GM18858 (cell line): Measurements from ENCODE around the gene FOLR2.
A peak's percentile ranks its signal among the peaks of the same experiment; 100 is the strongest.
"Not testable (repeated sequence)": the region's sequence is repeated elsewhere in the genome, so short reads cannot be mapped to it uniquely, and the experiment has no call there.

Source experiments
- ATAC-seq: cut with Tn5 transposase; IDR thresholded peaks from one replicate; pipeline ENCODE4 v1.9.1; 2021; ENCODE audit not compliant: unreplicated experiment

Gene FOLR2

DNA sequence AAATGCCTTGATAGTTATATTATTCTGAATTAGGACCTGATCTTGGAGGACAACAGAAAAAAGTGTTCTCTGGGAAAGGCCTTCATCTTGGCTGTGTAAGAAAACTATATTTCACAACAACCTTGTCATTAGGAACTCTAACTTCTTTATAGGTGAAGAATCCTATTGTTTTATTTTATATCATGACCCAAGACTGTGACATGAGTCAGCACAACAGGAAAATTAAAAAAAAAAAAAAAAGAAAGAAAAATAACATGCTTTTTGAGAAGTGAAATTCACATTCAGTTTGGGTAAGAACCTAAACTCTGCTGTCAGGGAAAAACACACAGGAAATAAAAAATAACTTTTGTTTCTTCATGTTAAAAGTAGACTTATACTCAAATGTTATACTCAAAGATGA, 11.7 kb upstream of the FOLR2 start:
- ATAC-seq: no peak

DNA sequence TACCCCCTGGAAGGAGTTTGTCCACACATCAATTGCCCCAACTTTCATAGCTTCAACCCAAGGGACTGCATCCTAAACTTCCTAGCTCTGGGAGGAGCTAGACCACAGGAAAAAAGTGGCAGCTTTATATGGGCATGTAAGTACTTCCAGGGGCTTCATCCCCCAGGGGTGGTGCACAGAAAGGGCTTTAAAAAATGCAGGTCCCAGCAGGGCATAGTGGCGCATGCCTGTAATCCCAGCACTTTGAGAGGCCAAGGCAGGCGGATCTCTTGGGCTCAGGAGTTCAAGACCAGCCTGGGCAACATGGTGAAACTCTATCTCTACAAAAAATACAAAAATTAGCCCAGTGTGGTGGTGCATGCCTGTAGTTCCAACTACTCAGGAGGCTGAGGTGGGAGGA, 9.8 kb upstream of the FOLR2 start:
- ATAC-seq: not testable (repeated sequence)

DNA sequence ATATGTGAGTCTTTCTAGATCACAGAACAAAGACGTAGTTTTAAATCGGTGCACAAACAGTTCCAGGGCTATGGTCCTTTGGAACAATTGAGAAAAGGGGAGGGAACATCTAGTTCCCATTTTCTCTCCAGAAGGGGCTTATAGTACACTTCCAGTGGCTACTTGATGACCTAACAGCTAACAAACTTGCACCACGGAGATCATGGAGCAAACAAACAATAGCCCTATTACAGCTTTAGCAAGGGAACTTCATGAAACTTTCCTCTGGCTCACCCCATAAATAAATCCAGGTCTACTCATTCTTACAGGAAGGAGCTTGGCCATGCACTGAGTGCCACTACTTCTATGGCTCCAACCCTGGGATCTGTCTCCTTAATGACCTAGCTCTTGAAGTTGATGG, 8.3 kb upstream of the FOLR2 start:
- ATAC-seq: no peak

DNA sequence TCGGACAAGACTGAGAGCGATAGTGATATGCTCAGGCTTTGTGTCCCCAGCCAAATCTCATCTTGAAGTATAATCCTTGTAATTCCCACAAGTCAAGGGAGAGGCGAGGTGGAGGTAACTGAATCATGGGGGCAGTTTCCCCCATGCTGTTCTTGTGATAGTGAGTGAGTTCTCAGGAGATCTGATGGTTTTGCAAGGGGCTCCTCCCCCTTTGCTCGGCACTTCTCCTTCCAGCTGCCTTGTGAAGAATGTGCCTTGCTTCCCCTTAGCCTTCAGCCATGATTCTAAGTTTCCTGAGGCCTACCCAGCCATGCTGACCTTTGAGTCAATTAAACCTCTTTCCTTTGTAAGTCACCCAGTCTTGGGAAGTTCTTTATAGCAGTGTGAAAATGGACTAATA, 7.5 kb upstream of the FOLR2 start:
- ATAC-seq: no peak

DNA sequence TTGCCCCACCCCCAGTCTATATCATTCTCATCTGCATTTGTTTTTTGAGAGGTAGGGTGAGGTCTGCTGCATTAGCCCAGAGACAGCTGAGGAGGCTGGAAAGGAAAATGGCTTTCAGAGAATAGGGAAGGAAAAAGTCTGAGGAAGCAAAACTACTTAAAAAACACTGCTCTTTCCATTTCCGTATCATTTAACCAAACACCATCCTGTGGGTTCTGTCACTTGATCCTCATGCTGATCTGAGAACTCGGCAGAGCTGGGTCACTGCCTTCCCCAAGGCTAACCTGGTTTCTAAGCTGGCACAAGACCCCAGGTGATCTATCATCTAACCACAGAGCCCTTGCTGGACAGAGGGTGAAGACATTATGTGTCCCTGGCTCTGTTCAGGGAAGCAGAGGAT, 1.2 kb downstream of the FOLR2 start:
- no peak for ATAC-seq

DNA sequence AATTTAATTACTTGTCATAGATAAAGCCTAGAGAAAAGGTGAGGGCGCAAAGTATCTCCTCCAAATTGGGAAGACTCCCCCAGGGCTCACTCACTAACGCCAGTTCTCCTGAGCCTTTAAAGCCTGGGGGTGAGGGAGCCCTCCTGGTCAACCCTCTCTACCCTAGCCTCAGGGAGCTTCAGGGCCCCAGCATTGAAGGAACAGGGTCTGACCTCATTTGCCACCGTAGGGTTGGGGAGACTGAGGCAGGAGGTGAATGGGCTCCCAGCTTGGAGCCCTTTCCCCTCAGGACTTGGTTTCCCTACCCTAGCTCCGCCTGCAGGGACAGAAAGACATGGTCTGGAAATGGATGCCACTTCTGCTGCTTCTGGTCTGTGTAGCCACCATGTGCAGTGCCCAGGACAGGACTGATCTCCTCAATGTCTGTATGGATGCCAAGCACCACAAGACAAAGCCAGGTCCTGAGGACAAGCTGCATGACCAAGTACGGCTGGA, 1.7 kb downstream of the FOLR2 start:
- no peak for ATAC-seq

DNA sequence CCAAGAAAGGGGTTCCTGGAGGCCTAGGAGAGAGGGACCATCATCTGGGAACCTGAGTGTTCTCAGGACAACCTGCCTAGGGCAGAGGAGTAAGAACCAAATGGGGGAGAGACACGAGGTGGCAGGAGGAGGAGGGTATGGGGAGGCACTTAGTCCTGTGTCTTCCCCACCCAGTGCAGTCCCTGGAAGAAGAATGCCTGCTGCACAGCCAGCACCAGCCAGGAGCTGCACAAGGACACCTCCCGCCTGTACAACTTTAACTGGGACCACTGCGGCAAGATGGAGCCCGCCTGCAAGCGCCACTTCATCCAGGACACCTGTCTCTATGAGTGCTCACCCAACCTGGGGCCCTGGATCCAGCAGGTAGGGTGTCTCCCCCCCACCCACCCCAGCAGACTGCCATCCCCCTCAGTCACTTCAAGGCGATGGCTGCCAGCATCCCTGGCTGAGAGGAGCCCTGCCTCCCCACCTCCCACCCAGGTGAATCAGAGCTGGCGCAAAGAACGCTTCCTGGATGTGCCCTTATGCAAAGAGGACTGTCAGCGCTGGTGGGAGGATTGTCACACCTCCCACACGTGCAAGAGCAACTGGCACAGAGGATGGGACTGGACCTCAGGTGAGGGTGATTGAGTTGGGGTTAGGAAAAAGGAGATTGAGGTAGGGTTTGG, 4.2 kb downstream of the FOLR2 start:
- no peak for ATAC-seq

DNA sequence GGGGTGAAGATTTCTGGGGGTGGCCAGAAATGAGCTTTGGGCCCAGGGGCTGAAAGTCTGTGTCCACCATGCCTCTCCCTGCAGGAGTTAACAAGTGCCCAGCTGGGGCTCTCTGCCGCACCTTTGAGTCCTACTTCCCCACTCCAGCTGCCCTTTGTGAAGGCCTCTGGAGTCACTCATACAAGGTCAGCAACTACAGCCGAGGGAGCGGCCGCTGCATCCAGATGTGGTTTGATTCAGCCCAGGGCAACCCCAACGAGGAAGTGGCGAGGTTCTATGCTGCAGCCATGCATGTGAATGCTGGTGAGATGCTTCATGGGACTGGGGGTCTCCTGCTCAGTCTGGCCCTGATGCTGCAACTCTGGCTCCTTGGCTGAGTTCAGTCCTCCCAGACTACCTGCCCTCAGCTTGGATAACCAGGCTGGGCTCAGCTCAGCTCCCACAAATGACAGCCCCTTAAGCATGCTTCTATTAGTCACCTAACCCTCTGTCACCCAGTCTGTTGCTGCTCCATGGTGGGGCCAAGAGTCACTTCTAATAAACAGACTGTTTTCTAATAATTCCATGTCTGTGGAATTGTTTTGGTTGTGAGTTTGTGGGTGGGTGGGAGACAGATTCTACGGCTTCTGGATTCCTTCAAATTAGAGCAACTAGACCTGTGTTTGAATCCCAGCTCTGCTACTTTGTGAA, 4.9 kb downstream of the FOLR2 start:
- no peak for ATAC-seq

DNA sequence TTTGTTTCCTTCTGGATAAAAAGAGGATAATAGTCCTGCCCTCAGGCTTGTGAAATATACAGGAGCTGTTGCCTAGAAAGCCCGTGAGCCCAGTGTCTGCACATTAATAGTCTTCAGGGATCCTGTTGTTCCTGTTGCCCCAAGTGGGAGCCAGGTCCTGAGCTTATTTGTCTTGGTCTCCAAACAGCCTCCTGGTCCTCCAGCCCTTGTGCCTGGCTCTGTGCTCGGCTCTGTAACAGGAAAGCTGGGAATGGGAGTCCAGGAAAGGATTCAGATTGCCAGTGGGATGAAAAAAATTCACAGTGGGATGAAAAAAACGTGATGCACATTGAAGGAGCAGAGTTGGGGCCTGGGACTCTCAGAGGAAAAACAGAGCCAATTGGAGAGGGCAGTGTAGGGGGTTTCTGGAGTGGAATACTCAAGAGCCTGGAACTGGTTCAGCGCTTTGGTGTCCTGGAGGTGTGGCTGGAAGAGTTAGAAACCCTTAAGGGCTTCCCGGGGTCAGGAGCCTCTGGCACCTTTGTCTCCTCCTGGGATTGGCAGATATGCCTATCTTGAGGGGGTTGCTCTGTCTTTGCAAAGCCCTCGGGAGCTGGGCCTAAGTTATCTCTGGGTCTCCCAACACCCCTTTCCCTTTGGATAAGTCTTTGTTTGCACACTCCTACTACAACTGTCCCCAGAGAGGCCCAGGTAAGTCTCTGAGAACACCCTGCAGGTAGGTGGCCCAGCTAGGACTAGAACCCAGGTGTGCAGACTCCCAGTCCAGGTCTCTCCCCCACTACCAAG, 5.7 kb downstream of the FOLR2 start:
- ATAC-seq: no peak

DNA sequence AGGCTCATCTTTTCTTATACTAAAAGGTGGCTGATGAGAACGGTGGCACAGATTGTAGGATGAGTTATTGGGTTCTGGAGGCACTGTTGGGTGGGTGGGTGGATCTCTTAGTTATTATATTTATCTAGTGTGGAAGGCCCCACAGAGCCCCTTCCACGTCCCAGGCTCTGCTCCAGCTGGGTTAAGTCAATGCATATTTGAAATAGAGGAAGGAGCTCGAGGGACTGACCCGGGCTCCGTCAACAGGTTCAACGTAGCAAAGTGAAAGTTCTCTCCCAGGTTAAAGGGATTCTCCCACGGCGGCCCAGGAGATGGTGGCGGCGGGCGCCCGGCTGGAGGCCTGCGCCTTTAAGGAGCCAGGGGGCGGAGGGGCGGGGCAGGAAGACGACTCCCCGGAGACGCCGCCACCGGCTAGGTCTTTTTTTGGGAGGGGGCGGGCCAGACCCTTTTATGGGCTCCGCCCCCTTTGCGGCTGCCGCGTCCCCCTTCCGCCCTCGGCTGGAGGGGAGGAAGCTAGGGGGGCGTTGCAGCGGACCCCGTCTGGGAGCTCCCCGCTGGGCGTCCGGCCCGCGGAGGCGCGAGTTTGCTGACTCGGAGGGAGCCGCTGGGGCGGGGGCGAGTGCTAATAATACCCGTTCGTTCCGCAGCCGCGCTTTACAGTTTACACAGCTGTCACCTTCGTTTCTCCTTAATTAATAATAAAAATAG, 6.5 kb downstream of the FOLR2 start:
- peak; percentile 62 for ATAC-seq

DNA sequence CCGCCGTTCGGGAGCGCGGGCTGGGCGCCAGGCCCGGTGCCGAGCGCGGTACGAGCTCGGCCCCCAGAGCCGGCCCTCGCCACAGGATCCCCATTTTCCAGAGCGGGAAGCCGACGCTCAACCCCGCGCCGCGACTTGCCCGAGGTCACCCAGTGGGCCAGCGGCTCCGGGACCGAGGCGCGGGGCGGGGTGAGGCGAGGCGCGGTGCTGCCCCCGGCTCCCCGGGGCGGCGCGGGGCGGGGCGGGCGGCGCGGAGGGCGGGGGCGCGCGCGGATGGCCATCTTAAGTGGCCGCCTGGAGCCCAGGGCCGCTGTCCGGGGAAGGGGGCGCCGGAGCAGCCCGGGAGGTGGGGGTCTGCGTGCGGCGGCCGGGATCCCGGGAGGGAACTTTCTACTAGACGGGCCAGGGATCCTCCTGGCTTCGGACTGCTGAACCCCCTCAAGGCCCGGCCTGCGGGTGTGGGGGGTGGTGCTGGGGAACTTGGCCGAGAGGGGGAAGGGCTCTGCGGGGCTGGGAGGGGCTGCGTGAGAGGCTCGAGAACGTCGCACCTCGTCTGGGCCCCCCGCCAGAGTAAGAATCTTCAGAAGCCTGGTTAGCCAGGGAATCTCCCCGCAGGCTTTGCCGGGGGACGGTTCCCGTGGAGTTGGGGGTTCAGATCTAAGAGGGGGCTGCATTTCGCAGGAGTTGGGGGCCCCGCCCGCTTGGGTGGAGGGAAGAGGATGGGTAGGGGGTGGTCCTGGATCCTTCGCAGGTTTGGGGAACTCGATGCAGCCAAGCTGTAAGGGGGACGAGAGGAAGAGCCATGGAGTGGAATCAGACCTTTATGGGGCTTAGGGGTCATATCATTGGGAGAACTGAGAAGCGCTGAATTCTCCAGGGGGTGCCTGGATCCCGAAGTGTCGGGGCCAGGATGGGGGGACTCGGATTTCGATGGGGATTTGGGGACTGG, 7.3 kb downstream of the FOLR2 start:
- peak; percentile 20 for ATAC-seq

DNA sequence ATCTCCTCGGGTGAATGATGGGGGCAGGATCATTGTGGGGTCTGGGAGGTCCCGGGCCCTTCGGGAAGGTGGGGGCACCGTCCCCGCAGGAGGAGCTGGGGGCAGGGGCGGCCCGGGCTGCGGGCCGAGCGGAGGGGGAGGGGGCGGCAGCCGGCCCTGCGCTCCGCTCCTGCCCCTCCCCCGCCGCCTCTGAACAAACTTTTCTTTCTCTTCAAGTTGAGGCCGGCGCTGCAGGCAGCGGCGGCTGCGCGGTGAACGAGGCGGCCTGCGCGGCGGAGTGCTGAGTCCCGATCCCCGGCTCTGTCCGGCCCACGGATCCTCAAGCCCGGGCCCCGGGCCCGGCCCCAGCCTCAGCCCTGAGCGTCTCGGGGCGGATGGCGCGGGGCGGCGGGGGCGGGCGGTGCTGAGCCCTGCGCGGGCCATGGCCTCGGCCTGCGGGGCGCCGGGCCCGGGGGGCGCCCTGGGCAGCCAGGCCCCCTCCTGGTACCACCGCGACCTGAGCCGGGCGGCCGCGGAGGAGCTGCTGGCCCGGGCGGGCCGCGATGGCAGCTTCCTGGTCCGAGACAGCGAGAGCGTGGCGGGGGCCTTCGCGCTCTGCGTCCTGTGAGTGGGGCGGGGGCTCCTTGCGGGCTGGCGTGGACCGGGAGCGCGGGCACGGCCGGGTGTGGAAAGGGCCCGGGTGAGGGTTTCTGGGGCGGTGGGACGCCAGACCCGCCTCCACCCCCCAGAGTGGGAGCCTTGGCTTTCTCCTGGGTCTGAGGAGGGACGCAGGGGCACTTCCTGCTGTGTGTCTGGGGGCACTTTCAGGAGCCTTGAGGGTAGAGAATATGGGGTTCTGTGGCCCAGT, 8.2 kb downstream of the FOLR2 start, which contains the start of gene INPPL1:
Gene INPPL1 (plus strand): TSS at position 204 of the 847 bp plus-strand sequence. CDS start 218 bp downstream, at position 422.
- no peak for ATAC-seq

DNA sequence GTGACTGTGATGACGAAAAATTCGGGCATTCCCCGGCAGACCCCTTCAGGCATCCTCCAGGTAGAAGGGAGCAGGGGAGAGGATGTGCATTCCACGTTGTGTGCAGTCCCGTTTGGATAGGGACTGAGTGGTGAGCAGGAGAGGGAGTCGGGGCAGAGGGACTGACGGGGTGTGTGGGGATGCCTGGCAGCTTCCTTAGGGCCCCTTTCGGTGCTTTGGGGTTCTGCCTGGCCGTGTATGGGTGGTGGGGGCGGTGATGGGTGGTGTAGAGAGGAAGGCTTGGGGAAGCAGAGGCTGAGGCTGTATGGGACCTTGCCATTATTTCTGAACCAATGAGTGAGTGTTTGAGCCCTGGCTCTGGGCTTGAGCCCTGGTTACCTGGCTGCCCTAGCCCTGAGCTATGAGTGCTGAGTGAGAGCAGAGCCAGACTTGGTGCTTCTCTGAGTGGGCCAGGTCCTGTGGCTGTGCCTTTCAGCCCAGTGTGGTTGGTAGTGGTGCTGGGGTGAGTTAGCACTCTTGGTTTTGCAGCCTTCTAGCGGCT, 8.9 kb downstream of the FOLR2 start:
- no peak for ATAC-seq

DNA sequence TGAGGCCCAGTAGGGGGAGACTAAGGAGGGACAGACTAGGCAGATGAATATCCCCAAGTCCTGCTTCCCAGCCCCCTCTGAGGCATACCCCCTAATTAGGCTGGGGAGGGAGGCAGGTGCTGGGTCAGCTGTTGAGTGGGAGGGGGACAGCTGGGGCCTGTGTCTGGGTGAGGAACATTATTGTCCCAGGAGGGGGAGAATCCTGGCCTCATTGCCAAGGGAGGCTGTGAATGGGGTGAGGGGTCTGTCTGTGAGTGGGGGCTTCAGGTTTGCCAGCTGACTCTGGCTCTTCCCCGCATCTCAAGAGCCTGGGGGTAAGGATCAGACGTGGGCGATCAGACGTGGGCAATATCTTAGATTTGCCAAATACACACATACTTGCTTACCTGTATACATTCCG, 10.1 kb downstream of the FOLR2 start:
- no peak for ATAC-seq

DNA sequence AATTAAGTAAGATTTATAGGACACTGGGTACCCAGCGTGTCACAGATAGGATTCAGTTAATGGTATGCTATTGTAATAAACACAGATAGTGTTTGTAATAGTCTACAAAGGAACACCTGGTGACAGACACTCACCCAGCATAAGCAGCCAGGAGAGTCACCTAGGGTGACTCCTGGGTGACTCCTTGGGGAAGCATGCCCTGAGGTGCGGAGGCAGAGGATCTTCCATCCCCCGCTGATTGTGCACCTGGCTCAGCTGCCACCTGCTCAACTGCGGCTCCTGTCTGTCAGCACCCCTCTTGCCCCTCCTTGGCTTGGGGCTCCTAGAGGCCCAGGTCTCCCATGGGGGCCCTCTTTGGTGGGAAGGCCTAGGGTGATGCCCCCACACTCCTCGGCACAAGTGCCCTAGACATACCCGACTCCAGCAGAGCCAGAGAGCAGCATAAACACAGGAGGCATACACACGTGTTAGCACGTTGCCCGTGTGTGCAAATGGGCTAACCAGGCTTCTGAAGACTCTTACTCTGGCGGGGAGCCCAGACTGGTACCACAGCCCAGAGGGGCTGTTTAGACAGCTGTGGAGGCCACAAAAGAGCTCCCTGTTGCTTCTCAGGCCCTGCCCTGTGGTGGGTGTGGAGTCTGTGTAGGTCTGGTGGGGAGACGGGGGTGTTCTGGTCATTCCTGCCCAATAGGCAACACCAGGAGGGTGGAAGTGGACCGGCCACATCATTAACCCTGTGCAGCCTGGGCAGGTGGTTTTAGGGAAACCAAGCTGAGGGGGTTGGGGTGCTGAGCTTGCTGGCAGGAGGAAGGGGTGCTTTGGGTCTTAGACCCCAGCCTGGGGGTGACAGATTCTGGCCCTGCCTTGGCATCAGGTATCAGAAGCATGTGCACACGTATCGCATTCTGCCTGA, 11.0 kb downstream of the FOLR2 start:
- no peak for ATAC-seq

DNA sequence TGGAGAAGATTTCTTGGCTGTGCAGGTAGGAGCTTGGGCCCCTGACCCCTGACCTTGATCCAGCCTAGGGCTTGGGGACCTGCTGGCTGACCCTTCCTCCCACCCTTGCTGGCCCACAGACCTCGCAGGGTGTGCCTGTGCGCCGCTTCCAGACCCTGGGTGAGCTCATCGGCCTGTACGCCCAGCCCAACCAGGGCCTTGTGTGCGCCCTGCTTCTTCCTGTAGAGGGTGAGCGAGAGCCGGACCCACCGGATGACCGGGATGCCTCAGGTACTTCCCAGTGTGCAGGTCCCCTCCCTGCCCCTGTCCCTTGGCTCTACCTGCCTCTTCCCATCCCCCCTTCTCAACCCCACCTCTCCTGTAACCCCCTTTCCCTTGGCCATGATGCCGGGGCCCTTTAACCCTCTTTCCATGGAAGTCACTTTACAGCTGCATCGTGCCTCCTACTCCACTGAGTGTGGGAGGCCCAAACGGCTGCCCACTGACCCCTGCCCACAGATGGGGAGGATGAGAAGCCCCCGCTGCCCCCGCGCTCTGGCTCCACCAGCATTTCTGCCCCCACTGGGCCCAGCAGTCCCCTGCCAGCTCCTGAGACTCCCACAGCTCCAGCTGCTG, 11.7 kb downstream of the FOLR2 start:
- ATAC-seq: no peak

DNA sequence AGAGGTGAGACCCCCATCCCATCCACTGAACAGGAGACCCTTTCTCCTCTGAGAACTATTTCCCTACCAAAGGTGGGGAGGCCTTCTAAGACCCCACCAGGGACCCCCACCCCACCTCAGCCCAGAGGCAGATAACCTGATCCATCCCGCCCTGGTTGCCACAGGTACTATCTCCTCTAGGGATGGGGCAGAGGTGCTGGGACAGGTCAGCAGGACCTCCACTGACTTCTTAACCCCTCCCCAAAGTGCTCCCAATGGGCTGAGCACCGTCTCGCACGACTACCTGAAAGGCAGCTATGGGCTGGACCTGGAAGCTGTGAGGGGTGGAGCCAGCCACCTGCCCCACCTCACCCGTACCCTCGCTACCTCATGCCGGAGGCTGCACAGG, 12.2 kb downstream of the FOLR2 start:
- ATAC-seq: no peak
